OCI-LY1 (cell line): ENCODE results near the gene UBAP1L.

ENCODE experiments used
- H2AFZ ChIP-seq: fragments of 200-600 bp; sonication (generic), shearing (Covaris generic); 2 replicates; pipeline ENCODE4 v1.6.0; 2014; ENCODE audit warnings: antibody characterized with exemption, mild to moderate bottlenecking, low read length
- H3F3A ChIP-seq: fragments of 200-600 bp; sonication (generic), shearing (Covaris generic); 2 replicates; pipeline ENCODE4 v1.6.0; 2014; ENCODE audit warnings: mild to moderate bottlenecking, antibody characterized with exemption, low read length, moderate library complexity; ENCODE audit not compliant: insufficient read depth
- H3K27ac ChIP-seq: fragments of 200-600 bp; sonication (generic); 2 replicates; pipeline ENCODE4 v1.5.1; 2014; ENCODE audit warnings: low read length, mixed run types, mild to moderate bottlenecking, low read depth; ENCODE audit not compliant: poor library complexity, severe bottlenecking
- H3K27me3 ChIP-seq: fragments of 200-600 bp; sonication (generic); 2 replicates; pipeline ENCODE4 v1.6.0; 2014; ENCODE audit warnings: antibody characterized with exemption, mild to moderate bottlenecking, low read length, moderate library complexity; ENCODE audit not compliant: insufficient read depth
- H3K36me3 ChIP-seq: fragments of 200-600 bp; sonication (generic); 2 replicates; pipeline ENCODE4 v1.6.1; 2014; ENCODE audit warnings: mild to moderate bottlenecking, antibody characterized with exemption, low read length, moderate library complexity, mixed read lengths; ENCODE audit not compliant: insufficient read depth
- H3K4me1 ChIP-seq: fragments of 200-600 bp; sonication (generic); 2 replicates; pipeline ENCODE4 v1.5.1; 2014; ENCODE audit warnings: mild to moderate bottlenecking, low read length, moderate library complexity; ENCODE audit not compliant: insufficient read depth, severe bottlenecking
- H3K4me2 ChIP-seq: fragments of 200-600 bp; sonication (generic), shearing (Covaris generic); 2 replicates; pipeline ENCODE4 v1.6.1; 2014; ENCODE audit warnings: low read length
- H3K4me3 ChIP-seq: fragments of 200-600 bp; sonication (generic); 2 replicates; pipeline ENCODE4 v1.5.1; 2014; ENCODE audit warnings: low read length, low read depth, mild to moderate bottlenecking, mixed read lengths; ENCODE audit not compliant: poor library complexity, severe bottlenecking
- H3K79me2 ChIP-seq: fragments of 200-600 bp; shearing (Covaris generic); 2 replicates; pipeline ENCODE4 v1.6.1; 2016; ENCODE audit warnings: mixed run types, low read length, mixed read lengths; ENCODE audit not compliant: insufficient read depth
- H3K9ac ChIP-seq: fragments of 200-600 bp; sonication (generic), shearing (Covaris generic); 2 replicates; pipeline ENCODE4 v1.6.1; 2014; ENCODE audit warnings: mild to moderate bottlenecking, low read length, mixed read lengths
- H3K9me2 ChIP-seq: fragments of 200-600 bp; sonication (generic), shearing (Covaris generic); 2 replicates; pipeline ENCODE4 v1.6.1; 2014; ENCODE audit warnings: low read depth, mild to moderate bottlenecking, low read length, mixed read lengths
- H3K9me3 ChIP-seq: fragments of 200-600 bp; shearing (Covaris generic); 2 replicates; pipeline ENCODE4 v1.6.1; 2014; ENCODE audit warnings: low read length, mixed read lengths
- H4K20me1 ChIP-seq: fragments of 200-600 bp; sonication (generic), shearing (Covaris generic); 2 replicates; pipeline ENCODE4 v1.6.0; 2016; ENCODE audit warnings: mild to moderate bottlenecking, low read length; ENCODE audit not compliant: insufficient read depth
- CTCF ChIP-seq: fragments of 200-600 bp; sonication (generic), shearing (Covaris generic); IDR thresholded peaks from 2 replicates; pipeline ENCODE4 v1.5.1; 2017; ENCODE audit warnings: mild to moderate bottlenecking, antibody characterized with exemption, low read length, moderate library complexity, mixed read lengths
- EZH2 ChIP-seq: fragments of 200-600 bp; sonication (generic), shearing (Covaris generic); IDR thresholded peaks from 2 replicates; pipeline ENCODE4 v1.8.0; 2017; ENCODE audit warnings: borderline replicate concordance, mixed run types, mild to moderate bottlenecking, antibody characterized with exemption, low read length, moderate library complexity, mixed read lengths

Gene UBAP1L

GRCh38 chr15:65105038-65105437 is 10.0 kb downstream of the UBAP1L start:
- Histone ChIP-seq H3K36me3 (peaks cover 14% of the 10 kb centered on the region; the same call in 1 of the 2 replicates), H3K4me2 (no peak overlapping the region), H4K20me1 (no peaks in the 10 kb centered on the region), H3K4me3 (no peak overlapping the region), H3K9me2 (no peaks in the 10 kb centered on the region), H3F3A (no peaks in the 10 kb centered on the region), H3K9ac (no peak overlapping the region), H3K4me1 (no peaks in the 10 kb centered on the region), H2AFZ (no peak overlapping the region), H3K9me3 (no peaks in the 10 kb centered on the region), H3K27me3 (no peaks in the 10 kb centered on the region), H3K27ac (no peak overlapping the region), H3K79me2 (no peaks in the 10 kb centered on the region)
- TF ChIP-seq EZH2: no peak

GRCh38 chr15:65102912-65103311 is 12.1 kb downstream of the UBAP1L start:
- Histone ChIP-seq H3K4me3 (no peak overlapping the region), H3K79me2 (no peaks in the 10 kb centered on the region), H3K27ac (no peak overlapping the region), H3K9ac (no peak overlapping the region), H2AFZ (no peak overlapping the region), H3K9me2 (no peaks in the 10 kb centered on the region), H3K9me3 (no peaks in the 10 kb centered on the region), H3K36me3 (peaks cover 31% of the 10 kb centered on the region; the same call in 1 of the 2 replicates), H3K4me1 (no peaks in the 10 kb centered on the region), H3F3A (no peaks in the 10 kb centered on the region), H3K27me3 (no peaks in the 10 kb centered on the region), H3K4me2 (no peak overlapping the region), H4K20me1 (no peaks in the 10 kb centered on the region)
- no peak for TF ChIP-seq CTCF
- no peak for TF ChIP-seq EZH2

- H2AFZ ChIP-seq: no peak overlapping the region
- no peaks in the 10 kb centered on the region for H4K20me1 ChIP-seq
- H3K27me3 ChIP-seq: no peaks in the 10 kb centered on the region
- peaks cover 33% of the 10 kb centered on the region; the same call in 1 of the 2 replicates for H3K36me3 ChIP-seq
- no peaks in the 10 kb centered on the region for H3K4me1 ChIP-seq
- TF ChIP-seq EZH2: no peak
- no peak for TF ChIP-seq CTCF
- H3K9me3 ChIP-seq: no peaks in the 10 kb centered on the region
- H3K79me2 ChIP-seq: no peaks in the 10 kb centered on the region
- no peak overlapping the region for H3K4me2 ChIP-seq
- H3F3A ChIP-seq: no peaks in the 10 kb centered on the region
- H3K9me2 ChIP-seq: no peaks in the 10 kb centered on the region
- no peak overlapping the region for H3K9ac ChIP-seq
- no peak overlapping the region for H3K27ac ChIP-seq
- H3K4me3 ChIP-seq: no peak overlapping the region
These were observed 12.9 kb downstream of the UBAP1L start for GRCh38 chr15:65101891-65102708.
